Tibial nerve (tissue), 4 donors: Measurements from ENCODE around the gene SH3RF3. TPM values are rescaled to one million over a fixed set of nuclear protein-coding genes. Genes with fewer than 3 reads are reported as not detected.

Experiments used
- DNase-seq, 2 donors: peaks; one replicate each; pipeline ENCODE4 v3.0.0-alpha.2; 2019; ENCODE audit warnings: low spot score in 2 of 2
- H3K27ac ChIP-seq, 4 donors: fragments of 200-600 bp; sonication (generic) in 3 of 4; one replicate each; pipeline ENCODE4 v1.5.1; 2017 to 2019; ENCODE audit warnings: mild to moderate bottlenecking in 1 of 4
- H3K27me3 ChIP-seq, 2 donors: fragments of 200-600 bp; sonication (generic) in 1 of 2; one replicate each; pipeline versions ENCODE4 v1.5.1 to v1.6.0; 2017 to 2019
- H3K36me3 ChIP-seq, 3 donors: fragments of 200-600 bp; sonication (generic); one replicate each; pipeline ENCODE4 v1.5.1; 2018 to 2019
- H3K4me1 ChIP-seq, 4 donors: fragments of 200-600 bp; sonication (generic) in 3 of 4; one replicate each; pipeline ENCODE4 v1.5.1; 2017 to 2019
- H3K4me3 ChIP-seq, 4 donors: fragments of 200-600 bp; sonication (generic) in 3 of 4; one replicate each; pipeline ENCODE4 v1.5.1; 2017 to 2019; ENCODE audit warnings: mild to moderate bottlenecking in 1 of 4, moderate library complexity in 1 of 4
- H3K9me3 ChIP-seq, 4 donors: fragments of 200-600 bp; sonication (generic) in 3 of 4; one replicate each; pipeline ENCODE4 v1.5.1; 2017 to 2019
- CTCF ChIP-seq, 5 experiments: fragments of 200-600 bp in 3 of 5; fragments of 450-650 bp in 2 of 5; sonication (generic) in 3 of 5; IDR thresholded peaks; one replicate each; pipeline ENCODE4 v1.5.1; 2016 to 2019; ENCODE audit warnings: antibody characterized with exemption in 5 of 5, mild to moderate bottlenecking in 3 of 5, moderate library complexity in 2 of 5
- EP300 ChIP-seq, 2 donors: sonication (generic); formaldehyde crosslinking; IDR thresholded peaks; one replicate each; pipeline ENCODE4 v1.6.1; 2017; ENCODE audit warnings: antibody characterized with exemption in 2 of 2, mild to moderate bottlenecking in 1 of 2
- POLR2A ChIP-seq, 2 donors: fragments of 450-650 bp; IDR thresholded peaks; one replicate each; pipeline ENCODE4 v1.6.1; 2017; ENCODE audit warnings: antibody characterized with exemption in 2 of 2, mild to moderate bottlenecking in 2 of 2, moderate library complexity in 2 of 2
- WGBS, 2 donors: methylation state at CpG; one replicate each; pipeline ENCODE4 v1.1.5; 2018; 5-methylcytosine and 5-hydroxymethylcytosine counted together
- total RNA-seq, 4 donors: library from RNA; depleted of rRNA; stranded (reverse); fragments of >200 nt; gene quantifications; one replicate each; pipeline ENCODE4 v1.1.0, GENCODE V29; 2016

The SH3RF3 gene
- total RNA-seq, 4 donors from 2014 or later: 6.9 to 18.0 (median 11.4) TPM

GRCh38 chr2:109372614-109373013 lies 243.6 kb downstream of the SH3RF3 start:
- no peak for TF ChIP-seq POLR2A (IDR thresholded peaks at IDR 0.05)
- no peak for TF ChIP-seq CTCF (IDR thresholded peaks at IDR 0.05)
- TF ChIP-seq EP300 (IDR thresholded peaks at IDR 0.05): no peak
- no peaks in the 10 kb centered on the region for H3K27me3 ChIP-seq
- H3K27ac ChIP-seq: no peak overlapping the region
- peaks cover 0 to 6% (median 0%) of the 10 kb centered on the region in 4 donors for H3K4me1 ChIP-seq
- peaks cover 0 to 27% (median 0%) of the 10 kb centered on the region in 3 donors for H3K36me3 ChIP-seq
- H3K4me3 ChIP-seq: no peak overlapping the region
- H3K9me3 ChIP-seq: no peaks in the 10 kb centered on the region
- DNase-seq: no peak
- WGBS, 2 donors: 80 to 90% methylated on average over 7 of the region's 7 CpGs

- no peak overlapping the region for H3K27ac ChIP-seq
- H3K9me3 ChIP-seq: no peaks in the 10 kb centered on the region
- WGBS, 2 donors: 77 to 87% methylated on average over 8 to 10 of the region's 10 CpGs
- no peak for DNase-seq
- H3K36me3 ChIP-seq: peaks cover 0 to 27% (median 0%) of the 10 kb centered on the region in 3 donors
- no peaks in the 10 kb centered on the region for H3K4me1 ChIP-seq
- TF ChIP-seq POLR2A (IDR thresholded peaks at IDR 0.05) (no peak), CTCF (IDR thresholded peaks at IDR 0.05) (no peak), EP300 (IDR thresholded peaks at IDR 0.05) (no peak)
- no peak overlapping the region for H3K4me3 ChIP-seq
- no peaks in the 10 kb centered on the region for H3K27me3 ChIP-seq
Measured at GRCh38 chr2:109373791-109374547, 245.0 kb downstream of the SH3RF3 start.

- no peaks in the 10 kb centered on the region for H3K27me3 ChIP-seq
- H3K27ac ChIP-seq: no peak overlapping the region
- H3K36me3 ChIP-seq: peaks cover 0 to 27% (median 0%) of the 10 kb centered on the region in 3 donors
- H3K9me3 ChIP-seq: no peaks in the 10 kb centered on the region
- 89 to 99% methylated on average over 16 of the region's 16 CpGs for WGBS, 2 donors
- H3K4me3 ChIP-seq: no peak overlapping the region
- TF ChIP-seq CTCF (IDR thresholded peaks at IDR 0.05): no peak
- TF ChIP-seq POLR2A (IDR thresholded peaks at IDR 0.05): no peak
- TF ChIP-seq EP300 (IDR thresholded peaks at IDR 0.05): no peak
- no peaks in the 10 kb centered on the region for H3K4me1 ChIP-seq
- DNase-seq: no peak
Measured at GRCh38 chr2:109374548-109375130, 245.6 kb downstream of the SH3RF3 start.

GRCh38 chr2:109375131-109375561 lies 246.1 kb downstream of the SH3RF3 start:
- Histone ChIP-seq H3K27ac (no peak overlapping the region), H3K36me3 (peaks cover 0 to 27% (median 0%) of the 10 kb centered on the region in 3 donors), H3K4me1 (no peaks in the 10 kb centered on the region), H3K4me3 (no peak overlapping the region), H3K27me3 (no peaks in the 10 kb centered on the region), H3K9me3 (no peaks in the 10 kb centered on the region)
- no peak for DNase-seq
- 91 to 95% methylated on average over 12 of the region's 12 CpGs for WGBS, 2 donors
- TF ChIP-seq POLR2A (IDR thresholded peaks at IDR 0.05): no peak
- TF ChIP-seq CTCF (IDR thresholded peaks at IDR 0.05): no peak
- TF ChIP-seq EP300 (IDR thresholded peaks at IDR 0.05): no peak

GRCh38 chr2:109375656-109376055 lies 246.7 kb downstream of the SH3RF3 start:
- WGBS, 2 donors: 82 to 96% methylated on average over 7 of the region's 7 CpGs
- TF ChIP-seq EP300 (IDR thresholded peaks at IDR 0.05): no peak
- Histone ChIP-seq H3K4me1 (no peaks in the 10 kb centered on the region), H3K27ac (no peak overlapping the region), H3K36me3 (peaks cover 0 to 27% (median 0%) of the 10 kb centered on the region in 3 donors), H3K4me3 (no peak overlapping the region), H3K27me3 (no peaks in the 10 kb centered on the region), H3K9me3 (no peaks in the 10 kb centered on the region)
- DNase-seq: no peak
